Naive B cell (primary cell): ENCODE results near the gene CSMD2. TPM values are rescaled to one million over a fixed set of nuclear protein-coding genes. Genes with fewer than 3 reads are reported as not detected.

Source experiments
- ATAC-seq, 2 donors: fragments of 150-1000 bp; cut with Tn5 transposase; 2 replicates each; pipeline ENCODE4 v1.10.0; 2021; ENCODE audit warnings: low read depth in 2 of 2, mild to moderate bottlenecking in 2 of 2, moderate library complexity in 2 of 2
- DNase-seq: peaks from one replicate; pipeline ENCODE4 v3.0.0; 2022
- H3K27ac Mint-ChIP-seq, 6 donors: one replicate each; pipeline ENCODE4 v1.8.0; 2020 to 2022; ENCODE audit warnings: mild to moderate bottlenecking in 6 of 6, mixed read lengths in 6 of 6, moderate library complexity in 5 of 6, inconsistent platforms in 2 of 6
- H3K27me3 Mint-ChIP-seq, 3 donors: one replicate each; pipeline ENCODE4 v1.8.0; 2021 to 2022; ENCODE audit warnings: mixed read lengths in 3 of 3, mild to moderate bottlenecking in 1 of 3
- H3K36me3 Mint-ChIP-seq, 2 donors: one replicate each; pipeline ENCODE4 v1.8.0; 2020 to 2022; ENCODE audit warnings: mixed read lengths in 2 of 2, inconsistent platforms in 1 of 2, mild to moderate bottlenecking in 1 of 2
- H3K4me1 Mint-ChIP-seq, 3 donors: one replicate each; pipeline ENCODE4 v1.8.0; 2020 to 2022; ENCODE audit warnings: mixed read lengths in 3 of 3, inconsistent platforms in 1 of 3, mild to moderate bottlenecking in 1 of 3, moderate library complexity in 1 of 3
- H3K4me3 Mint-ChIP-seq, 8 donors: one replicate each; pipeline ENCODE4 v1.8.0; 2020 to 2022; ENCODE audit warnings: mild to moderate bottlenecking in 8 of 8, mixed read lengths in 8 of 8, moderate library complexity in 8 of 8, inconsistent platforms in 2 of 8
- H3K9me3 Mint-ChIP-seq, 7 donors: one replicate each; pipeline ENCODE4 v1.8.0; 2020 to 2022; ENCODE audit warnings: mixed read lengths in 7 of 7, mild to moderate bottlenecking in 5 of 7, inconsistent platforms in 2 of 7, moderate library complexity in 1 of 7
- polyA plus RNA-seq, 6 donors: library from polyadenylated mRNA; unstranded; fragments of 300-500 nt; fragmentation: Illumina TruSeq; gene quantifications; one replicate each; pipeline ENCODE4 v1.2.3, GENCODE V29; 2021; ENCODE audit warnings: low read depth in 6 of 6

The CSMD2 gene
- polyA plus RNA-seq, 6 donors from 2014 or later: not detected

- no peak for DNase-seq
Observed at GRCh38 chr1:33586795-33587194, 578.2 kb downstream of the CSMD2 start.

GRCh38 chr1:33586106-33586505, 578.9 kb downstream of the CSMD2 start:
- H3K27me3 Mint-ChIP-seq: peaks cover 0 to 17% (median 5%) of the 10 kb centered on the region in 3 donors
- no peak overlapping the region for H3K27ac Mint-ChIP-seq
- no peaks in the 10 kb centered on the region for H3K36me3 Mint-ChIP-seq
- no peaks in the 10 kb centered on the region for H3K4me1 Mint-ChIP-seq
- H3K9me3 Mint-ChIP-seq: peaks cover 0 to 2% (median 0%) of the 10 kb centered on the region in 7 donors
- ATAC-seq (no peak), DNase-seq (no peak)
- H3K4me3 Mint-ChIP-seq: no peak overlapping the region

More at GRCh38 chr1:33586795-33587194, 578.2 kb downstream of the CSMD2 start:
- Mint-ChIP-seq H3K4me1 (no peaks in the 10 kb centered on the region), H3K36me3 (no peaks in the 10 kb centered on the region), H3K9me3 (peaks cover 0 to 2% (median 0%) of the 10 kb centered on the region in 7 donors), H3K27me3 (peaks cover 0 to 17% (median 5%) of the 10 kb centered on the region in 3 donors), H3K4me3 (no peak overlapping the region), H3K27ac (no peak overlapping the region)
- ATAC-seq: no peak

- Mint-ChIP-seq H3K4me1 (peaks cover 0 to 5% (median 3%) of the 10 kb centered on the region in 3 donors), H3K4me3 (no peak overlapping the region), H3K9me3 (no peaks in the 10 kb centered on the region), H3K27me3 (peaks cover 5 to 22% (median 9%) of the 10 kb centered on the region in 3 donors), H3K36me3 (no peaks in the 10 kb centered on the region), H3K27ac (no peak overlapping the region)
- DNase-seq (no peak), ATAC-seq (no peak)
Observed at GRCh38 chr1:33583567-33583966, 581.5 kb downstream of the CSMD2 start.

GRCh38 chr1:33578557-33579448, 586.2 kb downstream of the CSMD2 start:
- DNase-seq (no peak), ATAC-seq (no peak)
- H3K27me3 Mint-ChIP-seq: peaks cover 9 to 26% (median 22%) of the 10 kb centered on the region in 3 donors
- H3K9me3 Mint-ChIP-seq: peaks cover 0 to 9% (median 0%) of the 10 kb centered on the region in 7 donors
- H3K4me1 Mint-ChIP-seq: peaks cover 0 to 5% (median 3%) of the 10 kb centered on the region in 3 donors
- H3K4me3 Mint-ChIP-seq: no peak overlapping the region
- no peak overlapping the region for H3K27ac Mint-ChIP-seq
- no peaks in the 10 kb centered on the region for H3K36me3 Mint-ChIP-seq

- Mint-ChIP-seq H3K27ac (no peak overlapping the region), H3K4me1 (peaks cover 0 to 5% (median 3%) of the 10 kb centered on the region in 3 donors), H3K9me3 (peaks cover 0 to 12% (median 2%) of the 10 kb centered on the region in 7 donors), H3K27me3 (peaks cover 9 to 34% (median 22%) of the 10 kb centered on the region in 3 donors), H3K36me3 (no peaks in the 10 kb centered on the region), H3K4me3 (no peak overlapping the region)
- DNase-seq (no peak), ATAC-seq (no peak)
Observed at GRCh38 chr1:33577663-33578062, 587.4 kb downstream of the CSMD2 start.

- Mint-ChIP-seq H3K27ac (no peak overlapping the region), H3K4me3 (no peak overlapping the region), H3K4me1 (peaks cover 0 to 5% (median 3%) of the 10 kb centered on the region in 3 donors), H3K36me3 (no peaks in the 10 kb centered on the region), H3K27me3 (peaks cover 9 to 34% (median 22%) of the 10 kb centered on the region in 3 donors), H3K9me3 (peaks cover 0 to 12% (median 2%) of the 10 kb centered on the region in 7 donors)
- ATAC-seq (no peak), DNase-seq (no peak)
Observed at GRCh38 chr1:33576821-33577599, 588.0 kb downstream of the CSMD2 start.

GRCh38 chr1:33575324-33575879, 589.6 kb downstream of the CSMD2 start:
- Mint-ChIP-seq H3K36me3 (no peaks in the 10 kb centered on the region), H3K27me3 (peaks cover 9 to 30% (median 19%) of the 10 kb centered on the region in 3 donors), H3K9me3 (peaks cover 0 to 12% (median 2%) of the 10 kb centered on the region in 7 donors), H3K27ac (peak overlapping the region in 1 of 6 donors; percentile 18), H3K4me3 (no peak overlapping the region), H3K4me1 (peaks cover 0 to 5% (median 3%) of the 10 kb centered on the region in 3 donors)
- no peak for DNase-seq
- no peak for ATAC-seq

- Mint-ChIP-seq H3K4me3 (no peak overlapping the region), H3K27ac (no peak overlapping the region), H3K27me3 (peaks cover 9 to 25% (median 12%) of the 10 kb centered on the region in 3 donors), H3K36me3 (no peaks in the 10 kb centered on the region), H3K9me3 (peaks cover 0 to 12% (median 2%) of the 10 kb centered on the region in 7 donors), H3K4me1 (no peaks in the 10 kb centered on the region)
- ATAC-seq: no peak
- DNase-seq: no peak
Observed at GRCh38 chr1:33573661-33574060, 591.4 kb downstream of the CSMD2 start.

GRCh38 chr1:33572387-33572786, 592.6 kb downstream of the CSMD2 start:
- no peak for DNase-seq
- ATAC-seq: no peak
- no peak overlapping the region for H3K27ac Mint-ChIP-seq
- peaks cover 0 to 12% (median 2%) of the 10 kb centered on the region in 7 donors for H3K9me3 Mint-ChIP-seq
- no peaks in the 10 kb centered on the region for H3K4me1 Mint-ChIP-seq
- no peaks in the 10 kb centered on the region for H3K36me3 Mint-ChIP-seq
- H3K27me3 Mint-ChIP-seq: peaks cover 9 to 25% (median 17%) of the 10 kb centered on the region in 3 donors
- H3K4me3 Mint-ChIP-seq: no peak overlapping the region

- Mint-ChIP-seq H3K4me3 (no peak overlapping the region), H3K9me3 (peaks cover 0 to 10% (median 4%) of the 10 kb centered on the region in 7 donors), H3K36me3 (no peaks in the 10 kb centered on the region), H3K4me1 (no peaks in the 10 kb centered on the region), H3K27ac (no peak overlapping the region), H3K27me3 (peaks cover 5 to 13% (median 7%) of the 10 kb centered on the region in 3 donors)
- ATAC-seq: no peak
- DNase-seq: no peak
Observed at GRCh38 chr1:33569331-33569730, 595.7 kb downstream of the CSMD2 start.

- H3K27me3 Mint-ChIP-seq: peaks cover 14 to 39% (median 30%) of the 10 kb centered on the region in 3 donors
- ATAC-seq (no peak), DNase-seq (no peak)
- H3K4me3 Mint-ChIP-seq: no peak overlapping the region
- peaks cover 0 to 7% (median 4%) of the 10 kb centered on the region in 7 donors for H3K9me3 Mint-ChIP-seq
- H3K27ac Mint-ChIP-seq: no peak overlapping the region
- no peaks in the 10 kb centered on the region for H3K36me3 Mint-ChIP-seq
- no peaks in the 10 kb centered on the region for H3K4me1 Mint-ChIP-seq
Observed at GRCh38 chr1:33563699-33564098, 601.3 kb downstream of the CSMD2 start.

- H3K27me3 Mint-ChIP-seq: peaks cover 14 to 38% (median 37%) of the 10 kb centered on the region in 3 donors
- ATAC-seq (no peak), DNase-seq (no peak)
- H3K9me3 Mint-ChIP-seq: peaks cover 0 to 7% (median 4%) of the 10 kb centered on the region in 7 donors
- no peaks in the 10 kb centered on the region for H3K4me1 Mint-ChIP-seq
- no peak overlapping the region for H3K27ac Mint-ChIP-seq
- no peaks in the 10 kb centered on the region for H3K36me3 Mint-ChIP-seq
- H3K4me3 Mint-ChIP-seq: no peak overlapping the region
Observed at GRCh38 chr1:33562563-33562962, 602.5 kb downstream of the CSMD2 start.

GRCh38 chr1:33561576-33561975, 603.5 kb downstream of the CSMD2 start:
- Mint-ChIP-seq H3K27ac (peak overlapping the region in 1 of 6 donors; percentile 21), H3K27me3 (peaks cover 14 to 38% (median 36%) of the 10 kb centered on the region in 3 donors), H3K4me1 (no peaks in the 10 kb centered on the region), H3K36me3 (no peaks in the 10 kb centered on the region), H3K4me3 (no peak overlapping the region), H3K9me3 (peaks cover 0 to 11% (median 5%) of the 10 kb centered on the region in 7 donors)
- DNase-seq (no peak), ATAC-seq (no peak)
